Measurements from ENCODE around the gene SNTG2. TPM values are rescaled to one million over a fixed set of nuclear protein-coding genes. Genes with fewer than 3 reads are reported as not detected.

The SNTG2 gene
- total RNA-seq, 4 donors from 2014 or later: 3.3 to 7.4 (median 4.5) TPM

DNA sequence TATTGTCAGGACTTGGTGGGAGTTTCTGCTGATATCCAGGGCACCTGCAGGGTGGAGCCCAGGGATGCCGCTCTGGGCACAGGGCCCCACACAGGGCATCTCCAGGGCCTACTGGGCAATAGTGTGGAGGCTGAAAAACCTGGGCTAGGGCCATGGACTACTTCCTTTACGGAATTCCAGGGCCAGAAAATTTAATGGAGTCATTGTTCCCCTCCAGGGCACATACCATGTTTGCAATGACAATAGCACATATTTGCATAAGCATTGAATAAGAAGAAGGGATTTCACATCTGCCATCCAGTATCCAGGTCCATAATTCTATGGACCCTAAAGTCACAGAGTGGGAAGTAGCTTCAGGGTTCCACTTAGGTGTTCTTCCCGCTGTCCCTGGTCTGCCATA lies 358.9 kb downstream of the SNTG2 start:
- H3K4me3 ChIP-seq: no peak overlapping the region
- H3K27me3 ChIP-seq: peaks cover 0 to 6% (median 0%) of the 10 kb centered on the region in 4 donors
- H3K9me3 ChIP-seq: no peaks in the 10 kb centered on the region
- H3K36me3 ChIP-seq: no peaks in the 10 kb centered on the region
- no peaks in the 10 kb centered on the region for H3K4me1 ChIP-seq
- intact Hi-C loops (cut with DNase I): no loop called here
- WGBS: 100% methylated on average over 1 of the region's 3 CpGs
- DNase-seq (ENCODE audit: extremely low spot score): peak; percentile 57
- no peak overlapping the region for H3K27ac ChIP-seq (replicated peaks in 1 of 4)
- TF ChIP-seq POLR2A (IDR thresholded peaks at IDR 0.05; ENCODE audit: low read depth): no peak

DNA sequence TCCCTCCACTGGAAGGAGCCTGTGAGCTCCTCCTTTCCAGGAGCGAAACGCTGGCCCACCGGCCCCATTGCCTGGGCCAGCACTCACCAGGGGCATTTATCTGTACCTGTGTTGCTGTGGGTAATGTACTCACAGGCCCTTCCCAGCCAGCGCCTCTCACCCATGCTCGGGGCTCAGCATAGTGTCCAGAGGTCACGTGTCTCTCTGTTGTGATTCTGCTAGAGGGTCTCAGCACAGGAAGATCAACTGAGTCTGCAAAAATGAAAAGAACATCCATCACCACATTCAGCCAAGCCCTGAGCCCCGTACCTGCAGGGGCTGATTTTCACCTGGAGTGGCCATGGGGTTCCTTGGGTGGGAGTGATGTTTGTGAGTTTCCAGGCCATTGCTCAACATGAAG lies 359.6 kb downstream of the SNTG2 start:
- no peaks in the 10 kb centered on the region for H3K9me3 ChIP-seq
- H3K36me3 ChIP-seq: no peaks in the 10 kb centered on the region
- H3K27ac ChIP-seq (replicated peaks in 1 of 4): no peak overlapping the region
- H3K27me3 ChIP-seq: peaks cover 0 to 6% (median 0%) of the 10 kb centered on the region in 4 donors
- peak; percentile 72 for DNase-seq (ENCODE audit: extremely low spot score)
- intact Hi-C loops (cut with DNase I): no loop called here
- no peaks in the 10 kb centered on the region for H3K4me1 ChIP-seq
- H3K4me3 ChIP-seq: no peak overlapping the region
- TF ChIP-seq POLR2A (IDR thresholded peaks at IDR 0.05; ENCODE audit: low read depth): no peak
- TF ChIP-seq POLR2AphosphoS5 (IDR thresholded peaks at IDR 0.05): no peak
- TF ChIP-seq, protein P1, sequence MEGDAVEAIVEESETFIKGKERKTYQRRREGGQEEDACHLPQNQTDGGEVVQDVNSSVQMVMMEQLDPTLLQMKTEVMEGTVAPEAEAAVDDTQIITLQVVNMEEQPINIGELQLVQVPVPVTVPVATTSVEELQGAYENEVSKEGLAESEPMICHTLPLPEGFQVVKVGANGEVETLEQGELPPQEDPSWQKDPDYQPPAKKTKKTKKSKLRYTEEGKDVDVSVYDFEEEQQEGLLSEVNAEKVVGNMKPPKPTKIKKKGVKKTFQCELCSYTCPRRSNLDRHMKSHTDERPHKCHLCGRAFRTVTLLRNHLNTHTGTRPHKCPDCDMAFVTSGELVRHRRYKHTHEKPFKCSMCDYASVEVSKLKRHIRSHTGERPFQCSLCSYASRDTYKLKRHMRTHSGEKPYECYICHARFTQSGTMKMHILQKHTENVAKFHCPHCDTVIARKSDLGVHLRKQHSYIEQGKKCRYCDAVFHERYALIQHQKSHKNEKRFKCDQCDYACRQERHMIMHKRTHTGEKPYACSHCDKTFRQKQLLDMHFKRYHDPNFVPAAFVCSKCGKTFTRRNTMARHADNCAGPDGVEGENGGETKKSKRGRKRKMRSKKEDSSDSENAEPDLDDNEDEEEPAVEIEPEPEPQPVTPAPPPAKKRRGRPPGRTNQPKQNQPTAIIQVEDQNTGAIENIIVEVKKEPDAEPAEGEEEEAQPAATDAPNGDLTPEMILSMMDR (IDR thresholded peaks at IDR 0.05): no peak
- TF ChIP-seq EP300 (IDR thresholded peaks at IDR 0.05): no peak
- 97% methylated on average over 7 of the region's 7 CpGs for WGBS

DNA sequence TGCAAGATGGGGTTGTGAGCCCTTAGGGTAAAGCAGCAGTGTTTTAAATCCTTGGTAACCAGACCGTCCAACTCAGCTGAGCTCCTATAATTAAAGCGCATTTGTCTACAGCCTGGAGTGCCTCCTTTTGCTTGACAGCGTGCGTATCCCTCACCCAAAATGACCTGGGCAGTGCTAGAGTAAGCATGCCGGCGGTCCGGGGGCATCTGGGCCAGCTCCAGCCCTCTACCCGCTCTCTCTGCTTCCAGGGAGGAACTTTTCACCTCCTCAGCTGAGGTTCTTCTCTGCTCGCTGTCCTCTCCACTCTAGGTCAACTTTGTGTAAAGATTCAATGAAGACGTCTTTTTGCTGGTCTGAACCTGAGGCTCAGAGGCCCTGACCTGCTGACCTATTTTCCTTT lies 360.2 kb downstream of the SNTG2 start:
- Histone ChIP-seq H3K4me3 (no peak overlapping the region), H3K27ac (replicated peaks in 1 of 4) (no peak overlapping the region), H3K9me3 (no peaks in the 10 kb centered on the region), H3K4me1 (no peaks in the 10 kb centered on the region), H3K36me3 (no peaks in the 10 kb centered on the region), H3K27me3 (peaks cover 0 to 6% (median 0%) of the 10 kb centered on the region in 4 donors)
- TF ChIP-seq EP300 (IDR thresholded peaks at IDR 0.05) (no peak), POLR2AphosphoS5 (IDR thresholded peaks at IDR 0.05) (no peak), POLR2A (IDR thresholded peaks at IDR 0.05; ENCODE audit: low read depth) (no peak)
- TF ChIP-seq, protein P1 (IDR thresholded peaks at IDR 0.05): no peak
- 82% methylated on average over 10 of the region's 10 CpGs for WGBS
- intact Hi-C loops (cut with DNase I): no loop called here
- DNase-seq (ENCODE audit: extremely low spot score): peak; percentile 75

DNA sequence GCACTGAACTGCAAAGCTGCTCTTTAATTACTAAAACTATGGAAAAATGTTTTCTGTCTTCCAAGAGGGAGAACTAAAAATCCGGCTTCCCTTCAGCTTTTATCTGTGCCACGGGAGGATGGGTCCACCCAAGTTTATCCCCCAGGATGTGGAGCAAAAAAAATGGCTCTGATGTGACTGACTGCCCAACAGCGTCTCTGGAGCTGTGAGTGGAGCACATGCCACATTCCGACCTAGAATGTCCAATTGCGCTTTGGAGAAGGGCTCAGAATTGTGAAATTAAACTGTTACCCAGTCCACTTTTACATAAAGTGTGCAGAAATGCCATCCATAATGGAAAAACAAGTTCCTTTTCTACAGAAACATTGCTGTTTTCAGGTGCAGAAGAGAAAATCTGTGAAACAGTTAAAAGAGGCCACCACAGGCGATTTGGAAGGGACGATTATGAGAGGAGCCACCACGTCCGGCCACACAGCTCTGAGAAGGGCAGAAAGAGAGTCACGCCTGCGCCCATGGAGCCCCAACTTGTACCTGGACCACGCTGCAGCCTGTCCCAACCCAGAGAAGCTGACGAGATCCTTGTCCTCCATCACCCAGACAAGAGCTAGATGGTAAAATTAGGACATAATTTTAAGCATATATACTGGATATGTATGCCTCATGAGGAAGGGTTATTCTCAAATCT lies 362.7 kb downstream of the SNTG2 start:
- no peaks in the 10 kb centered on the region for H3K36me3 ChIP-seq
- intact Hi-C loops (cut with DNase I): no loop called here
- WGBS: 85% methylated on average over 13 of the region's 13 CpGs

DNA sequence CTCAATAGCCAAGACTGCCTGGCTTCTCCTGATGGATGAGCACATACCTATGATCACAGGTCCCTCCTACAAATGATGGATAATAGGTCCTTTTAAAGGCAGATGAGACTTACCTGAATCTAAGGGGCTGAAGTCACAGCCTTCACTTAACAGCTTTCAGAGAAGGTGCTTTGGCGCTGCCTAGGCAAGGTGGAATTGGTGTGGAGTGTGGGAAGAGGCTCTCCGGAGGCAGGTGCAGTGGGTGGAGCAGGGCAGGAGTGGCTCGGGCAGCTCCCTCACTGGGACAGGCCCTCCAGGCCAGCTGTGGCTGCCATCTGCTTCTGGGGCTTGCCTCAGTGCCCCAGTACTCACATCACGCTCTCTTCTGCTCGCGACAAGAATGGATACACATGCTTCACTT lies 363.6 kb downstream of the SNTG2 start:
- H3K4me1 ChIP-seq: no peaks in the 10 kb centered on the region
- TF ChIP-seq, protein P1 (IDR thresholded peaks at IDR 0.05): no peak
- TF ChIP-seq EP300 (IDR thresholded peaks at IDR 0.05): no peak
- no peak for TF ChIP-seq POLR2AphosphoS5 (IDR thresholded peaks at IDR 0.05)
- TF ChIP-seq POLR2A (IDR thresholded peaks at IDR 0.05; ENCODE audit: low read depth): no peak
- no peaks in the 10 kb centered on the region for H3K9me3 ChIP-seq
- WGBS: 97% methylated on average over 4 of the region's 6 CpGs
- no peak overlapping the region for H3K4me3 ChIP-seq
- no peaks in the 10 kb centered on the region for H3K27me3 ChIP-seq
- DNase-seq (ENCODE audit: extremely low spot score): no peak
- no peaks in the 10 kb centered on the region for H3K36me3 ChIP-seq
- no peak overlapping the region for H3K27ac ChIP-seq (replicated peaks in 1 of 4)
- intact Hi-C loops (cut with DNase I): no loop called here

More for the DNA sequence above, 362.7 kb downstream of the SNTG2 start:
- H3K4me1 ChIP-seq: no peaks in the 10 kb centered on the region
- TF ChIP-seq, protein P1 (IDR thresholded peaks at IDR 0.05): no peak
- TF ChIP-seq POLR2A (IDR thresholded peaks at IDR 0.05; ENCODE audit: low read depth) (no peak), EP300 (IDR thresholded peaks at IDR 0.05) (no peak), POLR2AphosphoS5 (IDR thresholded peaks at IDR 0.05) (no peak)
- H3K9me3 ChIP-seq: no peaks in the 10 kb centered on the region
- no peak overlapping the region for H3K27ac ChIP-seq (replicated peaks in 1 of 4)
- H3K4me3 ChIP-seq: no peak overlapping the region
- no peak for DNase-seq (ENCODE audit: extremely low spot score)
- no peaks in the 10 kb centered on the region for H3K27me3 ChIP-seq

Data from esophagus muscularis mucosa (tissue), 4 donors.